Skin of body (tissue), 2 donors: ENCODE measurements around the gene MINK1. TPM values are rescaled to one million over a fixed set of nuclear protein-coding genes. Genes with fewer than 3 reads are reported as not detected.
"Not testable (repeated sequence)": the region's sequence is repeated elsewhere in the genome, so short reads cannot be mapped to it uniquely, and the experiment has no call there.

Source experiments
- DNase-seq: peaks from one replicate; lab custom pipeline; 2025; lab: John Stamatoyannopoulos, UW
- total RNA-seq: library from RNA; depleted of rRNA; stranded (reverse); fragments of >200 nt; gene quantifications from one replicate; pipeline ENCODE4 v1.2.3, GENCODE V29; 2014

Gene MINK1
- total RNA-seq, 1 donor from 2014 or later, result 40.9 TPM

- DNase-seq, result no peak
Observed at GRCh38 chr17:4898927-4899326, 65.8 kb downstream of the MINK1 start.

GRCh38 chr17:4899341-4900230 is 66.4 kb downstream of the MINK1 start, which contains the start of gene C17orf107:
TSS of gene C17orf107 (plus strand) at chr17:4899536. CDS start at chr17:4899763, 227 bp downstream.
- DNase-seq, result peak; percentile 69

- DNase-seq, result peak; percentile 18
Observed at GRCh38 chr17:4900231-4901107, 67.3 kb downstream of the MINK1 start.

- no peak for DNase-seq
Observed at GRCh38 chr17:4901108-4901647, 68.0 kb downstream of the MINK1 start.

GRCh38 chr17:4901648-4902344 is 68.7 kb downstream of the MINK1 start:
- DNase-seq, result no peak

GRCh38 chr17:4902540-4902939 is 69.4 kb downstream of the MINK1 start:
- DNase-seq, result no peak

- peak; percentile 64 for DNase-seq
Observed at GRCh38 chr17:4903051-4903818, 70.1 kb downstream of the MINK1 start, which contains the start of gene CHRNE. TSS of gene CHRNE (minus strand) at chr17:4903098. CDS start at chr17:4903063, 35 bp downstream.

GRCh38 chr17:4906642-4907041 is 73.5 kb downstream of the MINK1 start:
- not testable (repeated sequence) for DNase-seq

GRCh38 chr17:4908301-4908700 is 75.2 kb downstream of the MINK1 start:
- DNase-seq, result no peak

- peak; percentile 90 for DNase-seq
Observed at GRCh38 chr17:4908711-4909496, 75.8 kb downstream of the MINK1 start.

GRCh38 chr17:4913994-4914393 is 80.9 kb downstream of the MINK1 start:
- DNase-seq, result no peak

- not testable (repeated sequence) for DNase-seq
Observed at GRCh38 chr17:4914551-4914950, 81.4 kb downstream of the MINK1 start.

- DNase-seq, result no peak
Observed at GRCh38 chr17:4919511-4920047, 86.4 kb downstream of the MINK1 start.

GRCh38 chr17:4920351-4921048 is 87.4 kb downstream of the MINK1 start:
- DNase-seq, result no peak

- no peak for DNase-seq
Observed at GRCh38 chr17:4921320-4921719, 88.2 kb downstream of the MINK1 start.

GRCh38 chr17:4926577-4927335 is 93.6 kb downstream of the MINK1 start:
- DNase-seq, result not testable (repeated sequence)

GRCh38 chr17:4928881-4929280 is 95.7 kb downstream of the MINK1 start:
- no peak for DNase-seq

- no peak for DNase-seq
Observed at GRCh38 chr17:4931963-4932362, 98.8 kb downstream of the MINK1 start, which contains the start of gene GP1BA. TSS of gene GP1BA (plus strand) at chr17:4932277. CDS start at chr17:4932605, 328 bp downstream.
